Medulla oblongata (tissue), 1 donor: Measurements from ENCODE around the gene RNASET2.
"Not testable (repeated sequence)": the region's sequence is repeated elsewhere in the genome, so short reads cannot be mapped to it uniquely, and the experiment has no call there.

Experiments
- DNase-seq: peaks from one replicate; pipeline ENCODE4 v3.0.0-alpha.2; 2015; ENCODE audit errors: extremely low spot score

Gene RNASET2

DNA sequence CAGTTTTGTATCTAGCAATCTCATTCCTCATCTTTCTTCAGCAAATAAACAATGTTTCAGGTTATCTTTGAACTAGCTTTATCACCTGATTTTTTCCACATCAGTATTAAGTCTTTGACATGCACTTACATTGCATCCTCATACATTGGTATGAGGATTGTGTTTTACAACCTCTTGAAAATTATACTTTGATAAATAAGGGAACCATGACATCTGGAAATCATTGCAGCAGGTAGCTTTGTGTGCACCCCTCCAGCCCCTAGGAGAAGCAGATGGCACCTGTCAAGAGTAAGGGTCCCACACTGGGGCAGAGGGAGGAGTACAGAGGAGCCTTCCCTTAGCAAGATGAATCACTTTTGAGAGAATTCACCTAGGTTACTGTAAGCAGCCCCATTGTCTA lies 13.7 kb upstream of the RNASET2 start:
- no peak for DNase-seq

DNA sequence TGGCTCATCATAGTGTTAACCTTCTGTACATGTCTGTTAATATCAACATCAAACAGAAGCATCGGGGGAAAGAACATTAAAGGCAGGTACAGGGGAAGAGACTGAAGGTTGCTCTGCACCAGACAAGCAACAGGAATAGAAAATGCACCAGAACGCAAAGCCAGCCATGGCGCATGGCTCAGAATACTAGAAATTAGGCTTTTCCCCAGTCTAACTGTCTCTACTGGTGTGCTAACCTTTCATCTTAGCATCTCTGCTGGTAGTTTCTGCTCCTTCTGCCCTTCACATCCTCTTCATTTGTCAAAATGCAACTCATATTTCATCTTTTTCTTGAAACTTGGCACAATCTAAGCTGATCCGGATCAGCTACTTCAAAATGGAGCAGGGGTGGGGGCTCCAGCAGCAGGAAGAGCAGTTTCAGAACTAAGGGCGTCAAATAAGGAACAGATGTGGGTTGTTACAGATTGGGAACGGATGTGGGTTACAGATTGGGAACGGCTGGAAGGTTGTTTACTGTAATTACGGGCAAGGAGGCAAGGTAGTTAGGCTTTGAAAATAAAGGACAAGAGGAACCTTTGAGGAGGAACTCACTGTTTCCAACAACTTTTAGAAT lies 13.1 kb upstream of the RNASET2 start:
- DNase-seq = peak; percentile 42

DNA sequence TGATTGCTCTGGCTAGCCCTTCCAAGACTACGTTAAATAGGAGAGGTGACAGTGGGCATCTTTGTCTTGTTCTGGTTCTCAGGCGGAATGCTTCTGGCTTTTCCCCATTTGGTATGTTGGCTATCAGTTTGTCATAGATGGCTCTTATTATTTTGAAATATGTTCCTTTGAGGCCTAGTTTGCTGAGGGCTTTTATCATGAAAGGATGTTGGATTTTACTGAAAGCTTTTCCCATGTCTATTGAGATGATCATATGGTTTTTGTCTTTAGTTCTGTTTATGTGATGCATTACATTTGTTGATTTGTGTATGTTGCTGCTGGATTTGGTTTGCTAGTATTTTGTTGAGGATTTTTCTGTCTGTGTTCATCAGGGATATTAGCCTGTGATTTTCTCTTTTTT lies 9.9 kb upstream of the RNASET2 start:
- DNase-seq = no peak

DNA sequence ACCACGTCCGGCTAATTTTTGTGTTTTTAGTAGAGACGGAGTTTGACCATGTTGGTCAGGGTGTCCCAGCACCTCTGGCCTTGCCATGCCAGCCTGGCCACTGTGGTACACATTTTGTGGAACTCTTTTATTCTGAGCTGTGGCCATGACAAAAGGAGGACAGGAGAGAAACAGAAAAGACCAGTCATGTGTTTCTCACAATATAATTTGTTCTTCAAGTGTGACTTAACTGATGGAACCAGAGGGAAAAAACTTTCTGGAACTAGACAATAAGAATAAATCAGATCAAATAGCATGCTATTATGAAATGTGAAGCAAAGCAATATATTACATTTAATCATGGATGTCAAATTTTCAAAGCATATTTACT lies 4.2 kb upstream of the RNASET2 start:
- DNase-seq = no peak

DNA sequence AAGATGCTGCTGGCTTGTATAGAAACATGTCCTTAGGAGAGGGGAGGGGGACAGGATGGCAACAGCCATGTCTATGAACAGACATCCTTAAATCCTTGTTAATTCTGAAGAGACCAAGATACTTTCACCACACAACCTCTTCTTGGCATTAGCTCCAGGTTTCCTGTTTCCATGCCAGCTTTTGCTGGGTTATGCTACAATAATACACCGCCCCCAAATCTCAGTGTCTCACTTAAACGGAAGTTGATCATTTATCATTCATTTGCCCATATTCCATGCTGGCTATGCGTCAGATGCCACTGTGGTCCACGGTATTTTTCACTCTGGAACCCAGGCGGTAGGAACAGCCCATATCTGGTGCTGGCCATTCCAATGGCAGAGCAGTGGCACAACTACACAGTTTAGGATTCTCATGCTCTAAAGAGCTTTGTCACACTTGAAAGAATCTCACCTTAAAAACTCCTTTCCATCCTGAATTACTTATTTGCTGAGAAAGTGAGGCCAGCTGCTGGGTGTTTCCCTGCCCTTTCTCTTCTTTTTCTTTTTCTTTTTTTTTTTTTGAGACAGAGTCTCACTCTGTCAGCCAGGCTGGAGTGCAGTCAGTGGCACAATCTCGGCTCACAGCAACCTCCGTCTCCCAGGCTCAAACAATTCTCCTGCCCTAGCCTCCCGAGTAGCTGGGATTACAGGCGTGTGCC lies 3.7 kb upstream of the RNASET2 start:
- no peak for DNase-seq

GRCh38 chr6:166958926-166959861 lies 2.8 kb upstream of the RNASET2 start:
- peak; percentile 82 for DNase-seq

- DNase-seq = no peak
Measured at GRCh38 chr6:166957805-166958076, 1.4 kb upstream of the RNASET2 start.

DNA sequence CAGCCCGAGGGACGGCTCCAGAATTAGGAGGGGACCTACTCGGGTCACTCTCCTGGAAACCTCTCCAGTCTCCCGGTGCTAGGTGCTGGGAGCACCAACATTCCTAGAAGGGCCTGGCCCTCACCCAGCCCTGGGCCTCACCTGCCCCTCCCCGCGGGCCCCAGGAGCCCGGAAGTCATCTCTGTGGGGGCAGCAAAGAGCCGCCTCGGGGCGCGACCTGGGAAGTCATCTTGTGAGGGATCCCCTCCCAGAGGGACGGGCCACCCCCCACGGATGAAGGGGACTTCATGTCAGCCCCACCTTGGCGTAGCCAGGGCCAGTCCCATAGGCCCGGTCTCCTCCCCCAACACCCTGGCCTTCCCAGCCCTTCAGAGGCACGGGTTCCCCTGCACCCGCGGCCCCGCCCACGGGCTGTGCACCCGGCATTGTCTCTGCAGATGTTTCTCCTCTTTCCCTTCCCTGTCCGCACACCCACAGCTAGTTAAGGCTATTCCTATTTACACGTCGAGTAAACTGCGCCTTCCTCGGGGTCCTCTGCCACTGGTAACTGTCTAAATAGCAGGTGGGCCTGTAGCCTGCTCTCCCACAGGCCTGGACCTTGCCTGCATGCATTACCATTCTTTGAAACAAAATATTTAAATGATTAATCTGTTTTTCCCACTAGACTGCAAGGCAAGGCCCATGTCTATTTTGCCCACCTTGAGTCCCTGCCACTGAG lies 896 bp upstream of the RNASET2 start:
- DNase-seq = peak; percentile 39

DNA sequence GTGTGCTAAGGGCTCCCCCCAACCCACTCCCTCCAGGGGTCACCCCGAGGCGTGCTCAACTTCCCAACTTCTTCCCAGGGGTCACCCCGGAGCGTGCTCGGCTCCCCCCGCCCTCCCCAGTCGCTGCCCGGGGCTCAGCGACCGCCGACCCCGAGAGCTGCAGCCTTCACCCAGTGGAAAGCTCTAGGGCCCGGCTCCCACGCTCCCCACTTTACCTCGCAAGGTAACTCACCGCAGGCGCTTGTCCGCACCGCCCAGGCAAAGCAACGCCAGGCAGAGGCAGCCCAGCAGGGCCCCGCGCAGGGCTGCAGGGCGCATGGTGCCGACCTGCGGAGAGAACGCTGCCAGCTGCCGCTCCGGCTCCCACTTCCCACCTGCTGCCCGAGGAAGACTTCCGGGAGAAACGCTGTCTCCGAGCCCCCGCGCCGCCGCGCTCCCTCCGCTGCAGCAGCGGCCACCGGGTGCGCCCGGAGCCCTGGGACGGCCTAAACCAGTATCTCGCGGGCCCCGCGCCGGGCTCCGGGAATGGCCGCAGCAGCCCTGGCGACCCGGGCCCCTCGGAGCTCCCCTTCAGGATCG lies 396 bp downstream of the RNASET2 start:
- DNase-seq = no peak

- DNase-seq = peak; percentile 51
Measured at GRCh38 chr6:166955121-166955864, 1.1 kb downstream of the RNASET2 start.

- DNase-seq = no peak
Measured at GRCh38 chr6:166954118-166954713, 2.1 kb downstream of the RNASET2 start.

DNA sequence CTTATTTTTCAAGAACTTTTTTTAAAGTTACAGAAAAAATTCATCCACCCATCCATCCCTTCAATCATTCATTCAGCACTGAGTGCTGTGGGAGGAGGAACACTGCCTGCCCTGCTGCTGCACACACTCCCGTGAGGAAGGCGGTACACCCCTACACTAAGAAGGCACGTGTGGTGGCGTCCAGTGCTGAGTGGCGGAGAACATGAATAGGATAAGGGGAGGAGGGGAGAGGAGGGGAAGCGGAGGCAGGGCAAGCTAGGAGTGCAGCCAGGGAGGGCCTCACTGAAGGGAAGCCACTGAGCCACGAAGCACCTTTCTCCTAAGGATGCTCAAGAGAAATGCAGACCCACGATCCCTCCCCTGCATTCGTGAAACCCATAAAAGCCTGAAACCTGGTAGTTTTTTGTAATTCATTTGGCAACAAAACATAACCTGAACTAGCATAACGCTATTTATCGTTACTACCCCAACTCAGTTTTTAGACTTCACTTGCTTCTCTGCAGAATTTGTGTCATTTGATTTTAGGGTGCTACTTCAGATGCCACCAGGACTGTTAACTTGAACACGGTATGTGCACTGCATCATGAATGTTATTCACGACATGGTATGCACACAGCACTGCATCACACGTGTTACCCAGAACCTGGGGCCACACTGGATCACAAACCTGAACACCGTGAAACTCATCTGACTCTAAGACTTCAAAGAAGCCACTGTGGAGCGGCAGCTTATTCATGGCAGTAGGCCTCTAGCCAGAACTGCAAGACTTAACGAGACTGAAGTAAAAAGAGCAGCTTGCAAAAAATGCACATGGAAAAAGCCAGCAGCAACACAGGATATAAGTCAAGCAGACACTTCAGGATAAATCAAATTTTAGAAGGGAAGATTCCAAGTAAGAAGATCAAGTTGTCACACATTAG lies 3.5 kb downstream of the RNASET2 start:
- DNase-seq = no peak

DNA sequence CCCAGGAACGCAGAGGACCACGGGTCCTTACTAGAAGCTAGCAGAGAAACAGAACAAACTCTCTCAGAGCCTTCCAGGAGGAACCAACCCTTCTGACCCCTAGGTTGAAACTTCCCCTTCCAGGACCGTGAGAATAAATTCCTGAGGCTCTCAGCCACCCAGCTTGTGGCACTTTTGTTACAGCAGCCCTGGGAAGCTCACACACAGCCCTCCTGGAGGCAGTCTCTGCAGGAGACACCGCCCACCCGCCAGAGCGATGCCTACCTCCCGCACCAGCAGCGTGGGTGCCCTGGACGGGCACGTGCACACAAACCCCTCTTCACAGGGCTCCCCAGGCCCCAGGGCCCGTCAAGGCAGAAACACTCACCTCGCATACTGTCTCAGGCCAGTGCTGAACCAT lies 4.2 kb downstream of the RNASET2 start:
- peak; percentile 45 for DNase-seq

DNA sequence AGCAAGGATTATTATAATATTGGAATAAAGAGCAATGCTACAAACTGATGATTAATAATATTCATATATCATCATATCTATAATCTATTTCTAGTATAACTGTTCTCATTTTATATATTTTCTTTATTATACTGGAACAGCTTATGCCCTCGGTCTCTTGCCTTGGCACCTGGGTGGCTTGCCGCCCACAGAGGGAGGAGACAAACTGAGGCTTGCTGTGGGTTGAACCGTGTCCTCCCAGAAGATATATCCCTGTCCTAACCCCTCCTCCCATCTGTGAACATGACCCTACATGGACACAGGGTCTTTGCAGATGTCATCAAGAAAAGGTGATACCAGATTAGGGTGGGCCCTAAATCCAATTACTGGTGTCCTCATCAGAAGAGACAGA lies 4.7 kb downstream of the RNASET2 start:
- DNase-seq = no peak

DNA sequence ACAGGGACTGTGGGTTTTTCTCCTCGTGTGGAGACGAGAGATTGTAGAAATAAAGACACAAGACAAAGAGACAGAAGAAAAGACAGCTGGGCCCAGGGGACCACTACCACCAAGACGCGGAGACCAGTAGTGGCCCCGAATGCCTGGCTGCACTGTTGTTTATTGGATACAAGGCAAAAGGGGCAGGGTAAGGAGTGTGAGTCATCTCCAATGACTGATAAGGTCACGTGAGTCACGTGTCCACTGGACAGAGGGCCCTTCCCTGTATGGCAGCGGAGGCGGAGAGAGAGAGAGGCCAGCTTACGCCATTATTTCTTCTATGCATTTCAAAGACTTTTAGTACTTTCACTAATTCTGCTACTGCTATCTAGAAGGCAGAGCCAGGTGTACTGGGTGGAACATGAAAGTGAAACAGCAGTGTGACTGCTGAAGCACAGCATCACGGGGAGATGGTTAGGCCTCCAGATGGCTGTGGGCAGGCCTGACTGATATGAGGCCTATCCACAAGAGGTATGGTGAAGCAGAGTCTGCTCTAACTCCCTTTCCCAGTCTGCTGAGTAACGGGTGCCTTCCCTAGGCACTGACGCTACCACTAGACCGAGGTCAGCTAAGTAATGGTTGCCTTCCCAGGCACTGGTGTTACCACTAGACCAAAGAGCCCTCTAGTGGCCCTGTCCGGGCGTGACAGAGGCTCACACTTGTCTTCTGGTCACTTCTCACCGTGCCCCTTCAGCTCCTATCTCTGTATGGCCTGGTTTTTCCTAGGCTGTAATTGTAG lies 5.3 kb downstream of the RNASET2 start:
- DNase-seq = peak; percentile 65

DNA sequence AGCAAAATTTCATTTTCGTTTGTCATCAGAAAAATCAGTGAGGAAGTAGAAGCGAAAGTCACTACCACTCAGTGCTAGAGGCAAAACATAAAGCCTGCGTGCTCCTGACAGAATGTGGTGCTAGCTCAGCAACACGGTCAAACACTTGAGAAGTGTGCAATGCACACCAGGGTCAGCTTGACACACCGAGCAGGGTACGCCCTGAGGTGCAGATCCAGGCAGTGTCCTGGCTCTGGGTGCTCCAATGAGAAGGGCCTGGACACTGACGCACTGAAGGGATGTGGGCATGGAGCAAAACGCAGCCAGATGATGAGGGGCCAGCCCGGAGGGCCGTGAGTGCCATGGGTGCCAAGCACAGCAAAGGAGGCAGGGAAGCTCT lies 5.9 kb downstream of the RNASET2 start:
- DNase-seq = peak; percentile 52

DNA sequence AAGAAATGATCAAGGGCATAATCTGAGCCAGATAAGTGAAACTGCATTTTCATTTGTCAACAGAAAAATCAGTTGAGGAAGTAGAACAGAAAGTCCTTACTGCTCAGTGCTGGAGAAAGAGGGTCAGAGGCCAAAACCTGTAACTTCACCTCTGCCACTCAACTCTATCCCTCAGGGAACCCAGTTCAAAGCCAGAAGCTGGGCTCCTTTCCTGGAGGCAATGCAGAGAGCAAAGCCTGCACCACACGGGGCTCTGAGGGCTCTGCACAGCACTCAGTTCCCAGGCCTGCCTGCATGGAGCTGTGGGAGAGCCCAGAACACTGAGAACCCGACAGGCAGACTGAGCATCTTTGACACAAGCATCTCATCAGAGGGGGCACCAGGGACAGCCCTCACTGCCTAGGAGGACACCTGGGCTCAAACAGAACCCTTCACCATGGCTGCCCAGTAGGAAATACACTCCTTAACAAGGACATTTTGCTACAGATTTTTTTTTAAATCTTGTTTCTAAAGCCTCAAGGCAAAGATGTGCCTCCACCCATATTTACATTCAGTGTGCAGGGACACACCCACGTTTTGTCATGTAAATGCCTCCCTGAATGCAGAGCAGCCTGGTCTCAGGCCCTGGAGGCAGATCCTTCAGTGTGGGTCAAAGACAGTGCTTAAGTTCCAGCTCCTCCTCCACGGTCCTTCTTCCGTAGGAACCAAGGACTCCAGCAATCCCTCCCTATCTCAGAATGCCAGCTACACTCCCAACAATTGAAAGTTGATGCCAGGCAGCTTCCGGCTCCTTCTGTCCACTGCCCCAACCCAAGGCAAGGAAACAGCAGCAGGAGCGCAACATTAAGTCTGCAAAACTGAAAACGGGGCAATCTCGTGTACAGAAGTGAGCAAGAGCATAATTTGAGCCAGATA lies 6.6 kb downstream of the RNASET2 start:
- no peak for DNase-seq

- not testable (repeated sequence) for DNase-seq
Measured at GRCh38 chr6:166948724-166949123, 7.6 kb downstream of the RNASET2 start.
